ENCODE data around the gene PAQR7.

The PAQR7 gene

GRCh38 chr1:25872713-25873112 is 2.8 kb downstream of the PAQR7 start:
- no peak for DNase-seq

- DNase-seq, result no peak
These were observed 3.6 kb downstream of the PAQR7 start for GRCh38 chr1:25871704-25872494.

- DNase-seq, result no peak
These were observed 4.3 kb downstream of the PAQR7 start for GRCh38 chr1:25871086-25871703.

GRCh38 chr1:25870614-25871013 is 4.9 kb downstream of the PAQR7 start:
- no peak for DNase-seq

GRCh38 chr1:25869909-25870606 is 5.5 kb downstream of the PAQR7 start:
- DNase-seq, result no peak

- no peak for DNase-seq
These were observed 8.1 kb downstream of the PAQR7 start for GRCh38 chr1:25867210-25867991.

GRCh38 chr1:25866288-25866687 is 9.2 kb downstream of the PAQR7 start:
- no peak for DNase-seq

GRCh38 chr1:25864434-25864833 is 11.1 kb downstream of the PAQR7 start:
- DNase-seq, result no peak

- DNase-seq, result no peak
These were observed 11.8 kb downstream of the PAQR7 start for GRCh38 chr1:25863486-25864262.

- no peak for DNase-seq
These were observed 12.6 kb downstream of the PAQR7 start for GRCh38 chr1:25862785-25863485.

GRCh38 chr1:25861316-25862286 is 13.9 kb downstream of the PAQR7 start:
- DNase-seq, result no peak

GRCh38 chr1:25858906-25859789 is 16.4 kb downstream of the PAQR7 start, which contains the start of gene AUNIP:
Gene AUNIP, minus strand, starts transcription at chr1:25859457. Its CDS starts 100 bp downstream, at chr1:25859357.
- DNase-seq, result peak; percentile 89

- DNase-seq, result no peak
These were observed 17.0 kb downstream of the PAQR7 start for GRCh38 chr1:25858494-25858893.

- no peak for DNase-seq
These were observed 18.7 kb downstream of the PAQR7 start for GRCh38 chr1:25856856-25857255.

GRCh38 chr1:25854554-25854953 is 21.0 kb downstream of the PAQR7 start:
- DNase-seq, result no peak

GRCh38 chr1:25848531-25848930 is 27.0 kb downstream of the PAQR7 start:
- peak; percentile 13 for DNase-seq

- DNase-seq, result no peak
These were observed 27.6 kb downstream of the PAQR7 start for GRCh38 chr1:25847929-25848328.

- DNase-seq, result no peak
These were observed 29.8 kb downstream of the PAQR7 start for GRCh38 chr1:25845664-25846063.
